HL-60/S4 treated with phorbol 12-myristate 13-acetate at 8.2 ng/mL for 4 days and 3 days (cell line): ENCODE data around the gene SDK1.

Source experiments
- in situ Hi-C: fragments of 300-500 bp; cut with MboI; formaldehyde crosslinking; loops from 2 replicates; pipeline ENCODE4 v1.15.0; 2022; ENCODE audit warnings: low sequenced_read_pairs

SDK1 gene

DNA sequence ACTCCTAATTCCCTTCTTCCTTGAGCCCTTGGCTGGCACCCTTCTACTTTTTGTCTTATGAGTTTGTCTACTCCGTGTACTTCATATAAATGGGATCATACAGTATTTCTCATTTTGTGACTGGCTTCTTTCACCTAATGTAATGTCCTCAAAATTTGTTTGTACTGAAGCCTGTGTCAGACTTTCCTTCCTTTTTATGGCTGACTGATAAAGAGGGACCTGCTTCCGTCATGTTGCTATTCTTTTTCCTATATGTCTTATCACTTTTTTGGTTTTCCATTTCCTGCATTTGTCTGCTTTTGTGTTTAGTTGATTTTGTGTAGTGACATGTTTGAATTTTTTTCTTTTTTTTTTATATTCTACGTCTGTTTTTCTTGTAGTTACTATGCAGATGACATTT lies 470.9 kb downstream of the SDK1 start:
- in situ Hi-C loops, result no loop called here

DNA sequence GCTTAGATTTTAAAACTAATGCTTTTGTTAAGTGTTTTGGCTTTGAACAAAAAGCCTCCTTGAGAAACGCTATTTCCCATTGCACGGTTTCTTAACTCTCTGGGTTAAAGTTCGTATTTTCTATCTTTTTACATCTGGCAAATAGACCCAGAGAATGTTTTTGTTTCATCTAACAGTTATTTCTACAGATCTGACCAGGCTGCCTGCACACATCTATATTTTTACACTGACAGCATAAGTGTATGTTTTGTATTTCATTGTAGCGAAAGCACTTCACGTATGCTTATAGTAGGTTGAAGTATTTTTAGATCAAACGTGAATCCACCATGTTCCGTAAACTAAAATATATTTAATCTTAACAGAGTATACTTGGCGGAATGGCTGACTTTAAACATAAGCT lies 477.3 kb downstream of the SDK1 start:
- in situ Hi-C loops, result no loop called here

DNA sequence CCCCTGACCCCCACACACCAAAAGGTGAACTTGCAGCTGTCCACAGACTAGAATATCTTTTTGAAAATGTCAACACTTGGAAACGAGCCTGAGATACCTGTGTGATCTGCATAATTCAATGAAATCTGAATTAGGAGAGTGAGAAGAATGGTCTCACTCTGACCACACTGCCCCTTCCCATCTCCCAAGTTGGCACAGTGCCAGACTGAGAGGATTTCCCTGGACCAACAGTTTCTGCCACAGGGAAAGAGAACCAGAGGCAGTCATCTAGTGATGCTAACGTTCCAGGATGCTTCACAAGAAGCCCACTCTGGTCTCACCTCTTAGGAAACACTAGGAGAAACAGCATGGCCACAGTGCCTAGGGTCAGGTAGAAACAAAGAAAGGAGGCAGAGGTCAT lies 479.0 kb downstream of the SDK1 start:
- in situ Hi-C loops, result no loop called here

DNA sequence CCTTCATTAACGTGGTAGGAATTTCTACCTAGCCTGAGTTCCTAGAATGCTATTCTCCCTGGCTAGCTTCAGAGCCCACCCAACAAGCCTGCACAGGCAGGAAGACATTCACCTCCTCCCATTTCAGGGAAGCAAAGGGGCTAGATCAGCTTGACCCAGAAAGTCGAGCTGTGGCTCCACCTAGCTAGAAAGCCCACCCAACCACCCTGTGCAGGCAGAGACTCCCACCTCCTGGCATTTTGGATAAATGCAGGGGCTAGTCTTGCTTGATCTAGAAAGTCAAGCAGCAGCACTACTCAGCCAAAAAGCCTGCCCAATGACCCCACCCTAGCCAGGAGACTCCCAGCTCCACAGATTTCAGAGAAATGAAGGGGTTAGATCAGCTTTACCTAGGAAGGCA lies 479.5 kb downstream of the SDK1 start:
- in situ Hi-C loops, result no loop called here

DNA sequence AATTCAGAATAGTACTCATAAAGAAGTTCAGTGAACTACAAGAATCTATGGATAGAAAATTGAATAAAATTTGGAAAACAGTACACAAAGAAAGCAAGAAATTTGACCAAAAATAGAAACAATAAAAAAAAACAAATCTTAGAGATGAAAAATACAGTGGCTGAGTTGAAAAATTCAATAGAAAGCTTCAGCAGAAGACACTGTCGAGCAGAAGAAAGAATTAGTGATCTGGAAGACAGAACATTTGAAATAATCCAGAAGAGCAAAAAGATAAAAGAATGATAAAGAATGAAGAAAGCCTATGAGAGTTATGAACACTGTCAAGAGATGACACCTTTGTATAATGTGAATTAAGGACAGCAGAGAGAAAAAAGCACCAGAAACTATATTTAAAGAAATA lies 480.6 kb downstream of the SDK1 start:
- in situ Hi-C loops, result no loop called here

DNA sequence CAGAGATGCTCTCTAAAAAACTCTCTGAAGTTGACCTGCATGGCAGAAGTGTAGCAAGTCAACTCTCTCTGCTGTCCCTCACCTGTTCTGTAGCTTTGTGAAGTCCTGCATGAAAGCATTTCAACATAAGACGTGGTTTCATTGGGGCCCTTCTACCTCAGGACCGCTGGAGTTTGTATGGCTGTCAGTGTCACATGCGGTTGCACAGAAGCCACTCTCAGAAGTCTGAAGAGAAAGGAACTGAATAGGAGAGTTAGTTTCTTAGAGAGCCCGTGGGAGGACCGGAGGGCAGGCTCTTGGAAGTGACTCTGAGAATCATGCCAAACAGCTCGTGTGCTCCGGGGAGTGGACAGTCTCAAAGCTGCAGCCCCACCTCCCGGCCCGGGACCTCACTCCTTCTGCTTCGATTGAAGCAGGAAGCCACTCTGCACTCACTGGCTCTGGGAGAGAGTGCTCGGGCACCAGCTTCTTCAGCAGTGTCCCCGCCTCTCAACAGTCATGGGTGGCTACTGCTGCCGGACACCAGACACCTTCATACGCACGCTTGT lies 486.7 kb downstream of the SDK1 start:
- in situ Hi-C loops, result no loop called here

DNA sequence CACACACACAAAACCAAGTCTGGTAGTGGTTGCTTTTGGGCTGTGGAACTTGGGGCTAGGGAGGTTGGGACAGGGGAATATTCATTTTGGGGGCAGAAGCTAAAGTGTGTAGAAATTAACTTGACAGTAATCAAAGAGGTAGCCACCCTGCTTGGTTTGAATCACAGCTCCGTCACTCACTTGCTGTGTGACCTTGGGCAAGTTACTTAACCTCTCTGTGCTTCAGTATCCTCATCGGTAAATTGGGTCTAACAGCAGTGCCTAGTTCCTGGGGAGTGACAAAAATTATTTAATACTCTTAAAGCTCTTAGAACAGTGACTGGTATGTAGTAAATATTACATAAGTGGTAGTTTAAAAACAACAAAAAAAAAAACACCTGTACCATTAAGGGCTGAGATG lies 489.8 kb downstream of the SDK1 start:
- in situ Hi-C loops, result no loop called here

DNA sequence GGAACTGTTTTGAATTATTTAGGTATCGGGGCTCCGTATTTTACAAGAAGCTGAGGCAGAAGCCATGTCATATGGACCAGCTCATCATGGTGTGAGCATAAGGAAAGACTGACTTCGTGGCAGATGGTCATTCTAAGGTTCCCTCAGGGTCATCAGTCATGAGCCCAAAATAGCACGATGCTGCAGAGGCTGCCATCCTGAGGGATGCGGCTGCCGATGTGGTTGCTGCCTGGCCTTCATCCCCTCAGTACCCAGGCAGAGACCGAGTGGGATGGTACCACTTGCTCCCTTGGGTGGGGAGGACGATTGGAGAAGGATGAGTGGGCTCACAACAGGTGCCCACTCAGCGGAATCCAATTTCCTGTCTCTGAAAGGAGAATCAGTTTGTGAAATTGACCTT lies 490.3 kb downstream of the SDK1 start:
- in situ Hi-C loops, result no loop called here

DNA sequence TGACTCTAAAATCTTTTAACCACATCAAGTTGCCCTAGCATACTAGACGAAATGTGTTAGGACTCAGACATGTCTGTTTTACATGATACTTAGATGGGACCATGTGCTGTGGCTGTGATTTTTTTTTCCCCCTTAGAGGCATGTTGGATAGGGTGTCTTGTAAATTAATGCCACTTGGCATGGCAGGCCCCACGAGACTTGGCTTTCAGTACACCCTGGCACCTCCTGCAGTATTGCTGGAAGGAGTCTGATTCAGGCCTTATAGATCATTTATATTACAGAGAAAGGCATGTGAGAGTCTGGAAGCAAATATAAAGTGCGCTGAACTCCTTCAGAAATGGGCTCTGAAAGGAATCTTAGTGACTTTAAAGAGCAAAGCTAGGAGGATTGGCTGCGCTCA lies 494.1 kb downstream of the SDK1 start:
- in situ Hi-C loops, result no loop called here

DNA sequence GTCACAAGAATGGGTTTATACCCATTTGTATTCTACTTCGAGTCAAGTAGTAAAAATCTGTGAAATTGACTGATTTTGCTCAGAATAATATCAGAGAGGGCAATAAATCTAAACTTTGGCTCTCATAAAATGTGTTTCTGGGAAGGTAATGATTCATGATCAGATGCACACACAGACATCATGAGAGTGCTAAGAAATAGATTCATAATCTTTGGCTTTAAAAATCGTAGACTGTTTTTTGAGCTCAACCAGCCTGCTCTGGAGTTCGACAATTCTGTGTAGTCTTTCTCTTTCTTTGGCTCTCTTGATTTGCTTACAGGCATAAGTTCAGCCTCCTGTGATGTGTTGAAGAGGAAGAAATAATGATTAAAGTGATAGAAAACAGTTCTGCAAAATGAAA lies 494.7 kb downstream of the SDK1 start:
- in situ Hi-C loops, result no loop called here

DNA sequence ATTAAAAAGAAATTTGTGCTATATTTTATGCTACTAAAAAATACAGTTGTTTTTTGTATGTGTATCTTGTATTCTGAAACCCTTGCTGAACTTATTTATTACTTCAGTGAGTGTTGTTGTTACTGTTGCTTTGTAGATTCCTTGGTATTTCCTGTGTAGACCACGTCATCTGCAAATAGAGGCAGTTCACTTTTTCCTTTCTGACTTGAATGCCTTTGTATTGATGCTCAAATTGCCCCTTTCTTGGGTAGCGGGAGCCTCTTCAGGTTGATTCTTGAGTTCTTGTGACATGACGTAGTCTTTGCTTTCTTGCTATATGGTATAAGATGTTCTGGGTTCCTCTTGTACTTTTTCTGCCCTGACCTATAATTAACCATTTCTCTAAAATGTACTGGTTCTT lies 504.1 kb downstream of the SDK1 start:
- in situ Hi-C loops, result no loop called here

DNA sequence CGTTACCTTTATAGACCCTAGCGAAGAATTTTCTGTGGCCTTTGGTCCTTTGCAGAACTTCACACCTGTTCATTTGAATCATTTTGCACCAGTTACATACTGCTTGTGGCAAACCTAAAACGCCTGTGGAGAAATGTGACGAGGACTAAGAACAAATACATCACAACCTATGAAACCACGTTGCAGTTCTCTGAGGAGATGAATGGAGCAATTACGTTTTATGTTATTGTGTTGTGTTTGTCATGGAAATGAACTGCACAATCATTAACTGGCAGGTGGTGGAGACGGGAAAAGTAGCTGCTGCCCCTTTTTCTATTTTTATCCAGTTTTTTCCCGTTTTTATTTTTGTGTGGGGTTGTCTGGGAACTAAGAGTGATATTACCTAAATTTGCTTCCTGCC lies 505.5 kb downstream of the SDK1 start:
- in situ Hi-C loops, result no loop called here

DNA sequence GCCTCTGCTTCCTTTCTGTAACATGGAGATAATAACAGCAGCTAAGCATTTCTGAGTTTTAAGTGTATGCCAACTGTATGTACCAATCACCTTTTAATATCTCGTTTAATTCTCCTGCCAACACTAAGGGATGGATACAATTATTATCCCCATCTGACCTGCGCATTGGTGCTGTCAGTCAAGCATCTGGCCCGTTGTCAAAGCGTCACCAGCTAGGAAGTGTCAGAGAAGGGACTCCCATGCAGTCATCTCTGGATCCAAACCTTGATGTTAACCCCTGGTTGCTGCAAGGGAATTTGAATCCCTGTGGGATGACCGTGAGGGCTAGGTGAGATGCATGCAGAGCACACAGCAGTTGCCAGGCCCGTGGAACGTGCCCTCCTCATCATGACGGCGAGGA lies 506.8 kb downstream of the SDK1 start:
- in situ Hi-C loops, result no loop called here

DNA sequence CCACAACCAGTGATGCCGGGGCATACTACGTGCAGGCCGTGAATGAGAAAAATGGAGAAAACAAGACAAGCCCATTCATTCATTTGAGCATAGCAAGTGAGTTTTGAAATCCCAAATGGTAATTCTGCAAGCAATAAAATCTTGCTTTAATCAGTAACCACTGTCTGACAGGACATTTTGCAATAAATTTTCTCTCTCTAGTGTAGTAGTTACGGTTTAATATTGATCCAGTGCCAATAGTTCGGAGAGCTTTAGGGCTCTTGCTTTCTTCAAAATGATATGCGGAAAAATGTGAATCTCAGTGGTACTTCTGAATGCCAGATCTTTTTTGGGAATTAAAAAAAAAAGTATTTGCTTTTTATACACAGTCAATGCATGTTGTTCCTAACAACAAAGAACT lies 520.4 kb downstream of the SDK1 start:
- in situ Hi-C loops, result no loop called here

DNA sequence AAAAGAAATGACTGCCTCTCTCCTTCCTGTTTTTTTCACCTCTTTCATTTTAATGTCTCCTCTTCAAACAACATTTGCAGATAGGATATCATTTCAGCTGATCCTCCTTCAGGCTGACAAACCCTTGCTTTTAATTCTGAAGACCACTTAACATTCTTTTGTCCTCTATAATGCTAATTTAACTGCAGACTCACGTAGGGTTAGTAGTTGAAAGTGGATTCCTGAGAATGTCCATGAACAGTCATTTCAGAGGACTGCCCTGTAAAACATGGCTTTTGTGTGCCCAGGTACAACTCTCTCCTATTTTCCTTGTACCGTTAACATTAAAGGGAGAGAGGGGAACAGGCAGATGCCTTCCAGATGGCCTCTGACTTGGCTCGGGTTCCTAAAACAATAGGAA lies 524.4 kb downstream of the SDK1 start:
- in situ Hi-C loops, result no loop called here

DNA sequence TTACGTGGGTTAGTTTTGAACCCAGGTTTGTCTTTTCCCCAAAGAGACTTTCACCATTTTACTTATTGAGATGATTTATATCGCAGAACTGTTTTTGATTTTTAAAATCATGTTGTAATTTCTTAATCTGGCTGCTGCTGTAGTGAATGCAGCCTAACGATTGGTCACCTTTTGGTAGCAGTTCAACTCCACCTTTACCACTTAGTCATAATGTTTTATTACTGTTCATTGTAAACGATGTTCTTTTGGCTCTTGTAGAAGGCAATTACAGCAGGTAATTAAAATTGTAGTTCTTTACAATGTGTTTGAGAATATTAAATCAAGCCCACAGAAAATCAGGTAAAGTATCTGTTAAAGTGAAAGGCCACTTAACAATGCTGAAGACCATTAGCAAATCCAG lies 531.1 kb downstream of the SDK1 start:
- in situ Hi-C loops, result no loop called here

DNA sequence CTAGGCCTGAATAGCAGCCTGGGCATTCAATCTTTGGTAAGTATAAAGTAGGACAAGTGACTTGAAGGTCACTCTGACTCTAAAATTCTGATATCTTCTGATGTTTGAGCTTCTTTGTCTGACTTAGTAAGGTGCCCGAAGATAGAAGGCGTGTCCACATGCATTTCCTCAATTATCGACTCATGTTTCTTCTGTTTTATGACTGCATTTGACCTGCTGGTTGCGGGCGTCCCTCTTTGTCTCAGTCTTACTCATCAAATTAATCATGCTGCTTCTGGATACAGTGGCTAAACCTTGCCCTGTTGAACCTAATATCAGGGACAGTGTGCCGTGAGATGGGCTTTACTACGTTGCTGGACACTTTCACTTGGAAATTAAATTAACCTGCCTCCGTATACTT lies 534.1 kb downstream of the SDK1 start:
- in situ Hi-C loops, result no loop called here

DNA sequence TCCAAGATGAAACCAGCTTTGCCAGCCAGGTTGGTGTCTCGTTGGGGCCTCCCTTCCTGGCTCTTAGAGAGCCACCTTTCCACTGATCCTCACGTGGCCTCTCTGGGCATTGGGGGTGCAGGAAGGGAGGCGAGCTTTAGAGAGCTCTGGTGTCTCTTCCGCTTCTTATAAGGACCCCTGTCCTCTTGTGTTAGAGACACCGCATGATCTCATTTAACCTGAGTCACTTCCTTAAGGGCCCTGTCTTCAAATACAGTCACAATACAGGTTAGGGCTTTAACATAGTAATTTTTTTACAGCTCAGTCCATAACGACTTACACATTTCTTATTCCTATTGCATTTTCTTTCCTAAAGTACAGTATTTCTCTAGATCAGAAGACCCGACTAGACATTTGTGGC lies 535.8 kb downstream of the SDK1 start:
- in situ Hi-C loops, result no loop called here

DNA sequence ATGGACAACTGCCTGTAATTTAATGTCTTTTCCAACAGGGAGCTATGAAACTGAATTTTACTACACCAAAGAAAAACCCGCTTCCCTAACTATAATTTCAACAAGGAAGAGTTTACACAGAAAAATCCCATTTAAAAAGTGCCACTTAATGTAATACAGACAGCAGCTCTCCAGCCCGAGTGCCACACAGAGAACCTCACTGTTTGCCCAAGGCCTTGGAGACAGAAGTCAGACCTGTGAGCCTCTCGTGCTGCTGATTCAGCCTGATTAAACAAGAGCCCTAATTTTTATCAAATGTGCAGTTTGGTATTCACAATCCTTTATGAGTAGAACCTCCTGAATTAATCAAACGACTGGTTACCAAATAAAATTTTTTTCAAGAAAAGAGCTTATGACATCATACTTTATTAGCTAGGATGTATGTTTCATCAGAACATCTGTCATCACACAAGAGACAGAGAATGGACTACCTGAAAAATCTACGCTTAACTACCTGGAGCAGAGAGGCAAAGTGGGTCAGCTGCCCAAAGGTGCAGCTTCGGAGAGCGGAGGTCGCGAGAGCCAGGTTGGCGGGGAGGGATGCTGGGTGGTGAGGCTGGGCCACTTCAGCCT lies 543.6 kb downstream of the SDK1 start:
- in situ Hi-C loops, result no loop called here

DNA sequence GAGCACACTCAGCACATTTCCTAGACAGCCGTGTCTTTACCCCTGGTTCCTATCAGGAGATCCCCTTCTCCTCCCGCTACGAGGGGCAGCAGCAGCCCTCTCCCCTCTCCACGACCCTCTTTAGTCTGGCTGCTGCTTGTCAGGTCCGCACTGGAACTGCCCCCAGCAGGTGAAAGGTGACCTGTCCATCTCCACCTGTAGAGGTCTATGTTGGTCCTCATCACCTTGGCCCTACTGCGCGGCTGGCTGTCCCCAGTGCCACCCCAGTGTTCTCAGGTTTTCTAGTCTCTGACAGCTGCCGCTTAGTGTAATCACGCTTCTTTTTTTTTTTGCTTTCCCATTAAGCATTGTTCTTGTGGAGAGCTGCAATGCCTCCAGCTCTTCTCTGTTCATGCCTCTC lies 545.7 kb downstream of the SDK1 start:
- in situ Hi-C loops, result no loop called here

DNA sequence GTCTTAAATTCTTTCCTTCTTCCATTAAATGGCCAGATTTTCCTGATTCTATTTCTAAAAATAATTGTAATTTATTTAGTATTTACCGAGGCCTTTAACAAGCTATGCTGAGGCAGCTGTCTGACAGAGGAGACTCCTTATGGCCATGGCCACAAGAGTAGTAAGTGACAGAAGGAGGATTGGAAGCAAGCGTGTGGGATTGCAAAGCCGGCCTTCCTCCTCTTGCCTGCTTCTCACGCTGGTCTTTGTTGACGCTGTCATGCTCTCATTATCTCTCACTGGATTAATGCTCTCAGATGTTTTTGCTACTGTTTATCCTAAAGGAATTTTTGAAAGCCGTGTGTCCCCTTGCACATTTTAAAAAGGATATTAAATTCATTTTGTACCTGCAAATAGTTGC lies 546.3 kb downstream of the SDK1 start:
- in situ Hi-C loops, result no loop called here

DNA sequence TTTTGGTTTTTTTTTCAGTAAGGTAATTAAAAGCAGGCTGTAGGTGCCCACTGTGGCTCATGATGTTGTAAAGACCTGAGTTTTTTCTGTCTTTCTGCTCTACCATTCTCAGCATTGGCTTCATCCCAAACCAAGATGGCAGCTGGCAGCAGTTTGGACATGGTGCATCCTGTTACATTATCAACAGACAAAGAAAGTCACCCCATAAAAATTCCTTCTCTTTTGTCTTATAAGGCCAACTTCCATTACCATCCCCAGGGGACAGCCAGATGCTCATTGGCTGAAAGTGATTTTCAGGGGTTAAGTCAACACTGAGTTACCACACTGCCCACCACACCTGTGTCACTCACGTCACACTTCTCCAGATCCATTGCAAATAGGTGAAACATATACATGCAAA lies 558.4 kb downstream of the SDK1 start:
- in situ Hi-C loops, result no loop called here

DNA sequence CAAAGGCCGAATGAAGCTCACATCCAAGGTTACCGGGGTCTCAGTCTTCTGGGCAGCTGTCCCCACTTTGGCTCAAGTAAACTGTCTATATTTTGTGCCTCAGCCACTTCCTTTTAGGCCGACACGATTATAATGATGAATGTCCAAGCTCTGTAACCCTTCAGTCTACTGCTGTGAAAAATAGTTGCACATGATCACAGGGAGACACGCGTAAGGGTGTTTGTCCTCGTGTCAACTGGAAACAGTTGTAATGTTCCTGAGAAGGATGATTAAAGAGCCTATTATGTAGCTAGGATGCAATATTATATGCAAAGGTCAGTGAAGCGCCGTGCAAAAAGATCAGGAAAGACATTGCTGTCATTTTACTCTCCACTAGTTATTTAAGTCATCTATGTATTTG lies 559.9 kb downstream of the SDK1 start:
- in situ Hi-C loops, result no loop called here
